ENCODE results near the gene CPLX3.
"Not testable (repeated sequence)": the region's sequence is repeated elsewhere in the genome, so short reads cannot be mapped to it uniquely, and the experiment has no call there.

Gene CPLX3

GRCh38 chr15:74826364-74826819 lies at the start of gene CPLX3:
Gene CPLX3, plus strand, starts transcription at chr15:74826627. Its CDS starts 77 bp downstream, at chr15:74826704.
- no peak for DNase-seq

GRCh38 chr15:74776821-74777768 lies 49.3 kb upstream of the CPLX3 start:
- no peak for DNase-seq

GRCh38 chr15:74777769-74778598 lies 48.4 kb upstream of the CPLX3 start:
- DNase-seq = no peak

- DNase-seq = no peak
These were observed 47.8 kb upstream of the CPLX3 start for GRCh38 chr15:74778599-74778970.

GRCh38 chr15:74779162-74779648 lies 47.2 kb upstream of the CPLX3 start:
- no peak for DNase-seq

GRCh38 chr15:74780523-74781430 lies 45.6 kb upstream of the CPLX3 start:
- DNase-seq = no peak

- DNase-seq = no peak
These were observed 44.8 kb upstream of the CPLX3 start, which contains the start of gene CSK for GRCh38 chr15:74781431-74782258. Gene CSK, plus strand, starts transcription at chr15:74782080. Its CDS starts 16,218 bp downstream, at chr15:74798298.

GRCh38 chr15:74782259-74783071 lies 44.0 kb upstream of the CPLX3 start:
- no peak for DNase-seq

GRCh38 chr15:74783072-74783807 lies 43.2 kb upstream of the CPLX3 start:
- no peak for DNase-seq

GRCh38 chr15:74783808-74784175 lies 42.6 kb upstream of the CPLX3 start:
- DNase-seq = no peak

- no peak for DNase-seq
These were observed 41.8 kb upstream of the CPLX3 start for GRCh38 chr15:74784426-74785193.

- DNase-seq = no peak
These were observed 41.0 kb upstream of the CPLX3 start for GRCh38 chr15:74785194-74786032.

GRCh38 chr15:74786081-74786480 lies 40.3 kb upstream of the CPLX3 start:
- not testable (repeated sequence) for DNase-seq

GRCh38 chr15:74786551-74787165 lies 39.8 kb upstream of the CPLX3 start:
- DNase-seq = no peak

- no peak for DNase-seq
These were observed 39.0 kb upstream of the CPLX3 start for GRCh38 chr15:74787251-74788041.

GRCh38 chr15:74788042-74788682 lies 38.3 kb upstream of the CPLX3 start:
- DNase-seq = no peak
